Stimulated activated memory B cell treated with anti-CD40 and anti-IgM and Interleukin-4, amounts not matched to agents 10 μg/mL and 1 μg/mL and 100 μg/mL, for 72 hours (primary cell): ENCODE data around the gene GPRC5D.

ENCODE experiments used
- ATAC-seq: fragments of 150-1000 bp; cut with Tn5 transposase; 2 replicates; pipeline ENCODE4 v1.10.0; 2021
- H3K27ac Mint-ChIP-seq: one replicate; pipeline ENCODE4 v1.8.0; 2022; ENCODE audit warnings: mild to moderate bottlenecking, mixed read lengths
- H3K27me3 Mint-ChIP-seq: one replicate; pipeline ENCODE4 v1.8.0; 2022; ENCODE audit warnings: mixed read lengths
- H3K36me3 Mint-ChIP-seq: one replicate; pipeline ENCODE4 v1.8.0; 2022; ENCODE audit warnings: mixed read lengths
- H3K4me1 Mint-ChIP-seq: one replicate; pipeline ENCODE4 v1.8.0; 2022; ENCODE audit warnings: mixed read lengths
- H3K4me3 Mint-ChIP-seq: one replicate; pipeline ENCODE4 v1.8.0; 2022; ENCODE audit warnings: mild to moderate bottlenecking, moderate library complexity, mixed read lengths
- H3K9me3 Mint-ChIP-seq: one replicate; pipeline ENCODE4 v1.8.0; 2022; ENCODE audit warnings: mixed read lengths

The GPRC5D gene

GRCh38 chr12:12960639-12961209 is 8.8 kb upstream of the GPRC5D start:
- Mint-ChIP-seq H3K36me3 (no peaks in the 10 kb centered on the region), H3K4me3 (no peak overlapping the region), H3K27me3 (peaks cover 11% of the 10 kb centered on the region)

GRCh38 chr12:12958886-12959285 is 6.9 kb upstream of the GPRC5D start:
- Mint-ChIP-seq H3K27ac (no peak overlapping the region), H3K36me3 (no peaks in the 10 kb centered on the region), H3K9me3 (no peaks in the 10 kb centered on the region), H3K27me3 (peaks cover 15% of the 10 kb centered on the region), H3K4me1 (no peaks in the 10 kb centered on the region), H3K4me3 (no peak overlapping the region)
- no peak for ATAC-seq

More at GRCh38 chr12:12960639-12961209, 8.8 kb upstream of the GPRC5D start:
- no peak overlapping the region for H3K27ac Mint-ChIP-seq
- H3K4me1 Mint-ChIP-seq, result no peaks in the 10 kb centered on the region
- no peak for ATAC-seq
- no peaks in the 10 kb centered on the region for H3K9me3 Mint-ChIP-seq

- Mint-ChIP-seq H3K9me3 (no peaks in the 10 kb centered on the region), H3K27ac (no peak overlapping the region)
- ATAC-seq, result no peak
Observed at GRCh38 chr12:12954878-12955625, 3.1 kb upstream of the GPRC5D start.

GRCh38 chr12:12954356-12954755 is 2.4 kb upstream of the GPRC5D start:
- ATAC-seq, result no peak
- Mint-ChIP-seq H3K4me3 (no peak overlapping the region), H3K9me3 (peaks cover 3% of the 10 kb centered on the region), H3K27ac (no peak overlapping the region), H3K36me3 (peaks cover 8% of the 10 kb centered on the region), H3K27me3 (peaks cover 38% of the 10 kb centered on the region), H3K4me1 (no peaks in the 10 kb centered on the region)

More at GRCh38 chr12:12954878-12955625, 3.1 kb upstream of the GPRC5D start:
- H3K4me3 Mint-ChIP-seq, result no peak overlapping the region
- H3K4me1 Mint-ChIP-seq, result no peaks in the 10 kb centered on the region
- H3K36me3 Mint-ChIP-seq, result peaks cover 1% of the 10 kb centered on the region
- H3K27me3 Mint-ChIP-seq, result peaks cover 31% of the 10 kb centered on the region

- H3K27ac Mint-ChIP-seq, result no peak overlapping the region
- no peak for ATAC-seq
- H3K4me1 Mint-ChIP-seq, result no peaks in the 10 kb centered on the region
- H3K4me3 Mint-ChIP-seq, result no peak overlapping the region
- H3K36me3 Mint-ChIP-seq, result peaks cover 9% of the 10 kb centered on the region
- peaks cover 3% of the 10 kb centered on the region for H3K9me3 Mint-ChIP-seq
- peaks cover 38% of the 10 kb centered on the region for H3K27me3 Mint-ChIP-seq
Observed at GRCh38 chr12:12951504-12951903, 466 bp downstream of the GPRC5D start.

GRCh38 chr12:12947902-12948301 is 4.1 kb downstream of the GPRC5D start:
- peaks cover 9% of the 10 kb centered on the region for H3K36me3 Mint-ChIP-seq
- H3K9me3 Mint-ChIP-seq, result peaks cover 3% of the 10 kb centered on the region
- H3K4me1 Mint-ChIP-seq, result no peaks in the 10 kb centered on the region
- H3K27ac Mint-ChIP-seq, result no peak overlapping the region
- no peak overlapping the region for H3K4me3 Mint-ChIP-seq
- ATAC-seq, result no peak
- peaks cover 16% of the 10 kb centered on the region for H3K27me3 Mint-ChIP-seq

GRCh38 chr12:12946686-12947355 is 5.1 kb downstream of the GPRC5D start:
- Mint-ChIP-seq H3K4me1 (no peaks in the 10 kb centered on the region), H3K36me3 (peaks cover 9% of the 10 kb centered on the region), H3K27ac (no peak overlapping the region), H3K27me3 (peaks cover 13% of the 10 kb centered on the region), H3K4me3 (no peak overlapping the region), H3K9me3 (peaks cover 3% of the 10 kb centered on the region)
- no peak for ATAC-seq

- peaks cover 3% of the 10 kb centered on the region for H3K9me3 Mint-ChIP-seq
- H3K27me3 Mint-ChIP-seq, result peaks cover 13% of the 10 kb centered on the region
- no peak for ATAC-seq
- H3K27ac Mint-ChIP-seq, result no peak overlapping the region
- H3K36me3 Mint-ChIP-seq, result peaks cover 9% of the 10 kb centered on the region
- H3K4me1 Mint-ChIP-seq, result no peaks in the 10 kb centered on the region
- H3K4me3 Mint-ChIP-seq, result no peak overlapping the region
Observed at GRCh38 chr12:12945591-12945990, 6.4 kb downstream of the GPRC5D start.

GRCh38 chr12:12943586-12944260 is 8.2 kb downstream of the GPRC5D start:
- Mint-ChIP-seq H3K27ac (no peak overlapping the region), H3K9me3 (no peaks in the 10 kb centered on the region), H3K4me1 (no peaks in the 10 kb centered on the region), H3K27me3 (no peaks in the 10 kb centered on the region), H3K4me3 (no peak overlapping the region), H3K36me3 (no peaks in the 10 kb centered on the region)
- no peak for ATAC-seq

GRCh38 chr12:12941450-12942350 is 10.3 kb downstream of the GPRC5D start:
- H3K27ac Mint-ChIP-seq, result no peak overlapping the region
- H3K27me3 Mint-ChIP-seq, result no peaks in the 10 kb centered on the region
- H3K36me3 Mint-ChIP-seq, result no peaks in the 10 kb centered on the region
- H3K4me3 Mint-ChIP-seq, result no peak overlapping the region
- no peak for ATAC-seq
- H3K4me1 Mint-ChIP-seq, result no peaks in the 10 kb centered on the region
- no peaks in the 10 kb centered on the region for H3K9me3 Mint-ChIP-seq

GRCh38 chr12:12939888-12940287 is 12.1 kb downstream of the GPRC5D start:
- Mint-ChIP-seq H3K27ac (no peak overlapping the region), H3K4me1 (no peaks in the 10 kb centered on the region), H3K36me3 (no peaks in the 10 kb centered on the region), H3K4me3 (no peak overlapping the region), H3K27me3 (no peaks in the 10 kb centered on the region), H3K9me3 (no peaks in the 10 kb centered on the region)
- no peak for ATAC-seq

GRCh38 chr12:12938541-12938940 is 13.4 kb downstream of the GPRC5D start:
- H3K9me3 Mint-ChIP-seq, result no peaks in the 10 kb centered on the region
- no peaks in the 10 kb centered on the region for H3K27me3 Mint-ChIP-seq
- no peak for ATAC-seq
- no peak overlapping the region for H3K4me3 Mint-ChIP-seq
- no peak overlapping the region for H3K27ac Mint-ChIP-seq
- no peaks in the 10 kb centered on the region for H3K4me1 Mint-ChIP-seq
- no peaks in the 10 kb centered on the region for H3K36me3 Mint-ChIP-seq

- Mint-ChIP-seq H3K27ac (no peak overlapping the region), H3K36me3 (no peaks in the 10 kb centered on the region), H3K4me3 (no peak overlapping the region), H3K9me3 (no peaks in the 10 kb centered on the region), H3K4me1 (no peaks in the 10 kb centered on the region), H3K27me3 (no peaks in the 10 kb centered on the region)
- ATAC-seq, result no peak
Observed at GRCh38 chr12:12936983-12937491, 14.9 kb downstream of the GPRC5D start.

GRCh38 chr12:12934556-12934955 is 17.4 kb downstream of the GPRC5D start:
- no peak overlapping the region for H3K27ac Mint-ChIP-seq

More at GRCh38 chr12:12934556-12934955, 17.4 kb downstream of the GPRC5D start:
- Mint-ChIP-seq H3K4me3 (no peak overlapping the region), H3K9me3 (no peaks in the 10 kb centered on the region), H3K4me1 (no peaks in the 10 kb centered on the region), H3K27me3 (no peaks in the 10 kb centered on the region), H3K36me3 (no peaks in the 10 kb centered on the region)
- ATAC-seq, result no peak
